Left lung (tissue), 14 donors: Measurements from ENCODE around the gene NUBP2. TPM values are rescaled to one million over a fixed set of nuclear protein-coding genes. Genes with fewer than 3 reads are reported as not detected.
A peak's percentile ranks its signal among the peaks of the same experiment; 100 is the strongest.

Experiments
- ATAC-seq: fragments of 200-7000 bp; cut with Tn5 transposase; one replicate; pipeline ENCODE4 v1.9.1; 2020; ENCODE audit warnings: moderate library complexity
- DNase-seq, 4 donors: peaks; one replicate each; pipeline ENCODE4 v3.0.0-alpha.2; 2013 to 2020
- H3K27ac ChIP-seq, 2 donors: fragments of 200-600 bp; sonication (generic) in 1 of 2; one replicate each; pipeline versions ENCODE4 v1.5.0 to v1.8.0; 2020 to 2021
- H3K27me3 ChIP-seq, 2 donors: fragments of 200-600 bp; sonication (generic) in 1 of 2; one replicate each; pipeline versions ENCODE4 v1.5.0 to v1.8.0; 2020 to 2021
- H3K36me3 ChIP-seq, 2 donors: fragments of 200-600 bp; sonication (generic) in 1 of 2; one replicate each; pipeline versions ENCODE4 v1.5.0 to v1.8.0; 2020 to 2021
- H3K4me1 ChIP-seq, 2 donors: fragments of 200-600 bp; one replicate each; pipeline ENCODE4 v1.8.0; 2021
- H3K4me3 ChIP-seq, 2 donors: fragments of 200-600 bp; sonication (generic) in 1 of 2; one replicate each; pipeline versions ENCODE4 v1.5.0 to v1.8.0; 2020 to 2021; ENCODE audit warnings: mild to moderate bottlenecking in 1 of 2
- H3K9me3 ChIP-seq, 2 donors: fragments of 200-600 bp; sonication (generic) in 1 of 2; one replicate each; pipeline versions ENCODE4 v1.5.0 to v1.8.0; 2020 to 2021
- CTCF ChIP-seq, 2 donors: fragments of 200-600 bp; sonication (generic) in 1 of 2; IDR thresholded peaks; one replicate each; pipeline versions ENCODE4 v1.5.0 to v1.8.0; 2021; ENCODE audit warnings: antibody characterized with exemption in 2 of 2
- intact Hi-C, 2 donors: fragments of 100-400 bp; cut with DNase I; formaldehyde crosslinking; loops; one replicate each; pipeline versions ENCODE4 v1.11.2 to v1.14.2; 2022
- long read RNA-seq, 12 donors: library from polyadenylated mRNA in 2 of 12; unstranded in 2 of 12; transcript quantifications; one replicate each; pipeline ENCODE4 v2.0.0 and lab custom pipeline, GENCODE V29; 2019 to 2026
- polyA plus RNA-seq, 6 donors: library from polyadenylated mRNA; unstranded; fragments of 120-200 nt; gene quantifications; one replicate each; pipeline ENCODE4 v1.2.1, GENCODE V29; 2013; ENCODE audit not compliant: insufficient read length in 6 of 6
- total RNA-seq, 2 donors: library from RNA; stranded (reverse); fragmentation: NEBNext Ultra II Directional; extraction: Animal tissue kit (Norgen Biotek cat#: 25700); gene quantifications; one replicate each; pipeline ENCODE4 v1.2.1, GENCODE V29; 2021
- donor health status: DM: no; HTN: yes; CAD: no.
- donor health status: DM: no; HTN: no; CAD: no.

The NUBP2 gene, protein sequence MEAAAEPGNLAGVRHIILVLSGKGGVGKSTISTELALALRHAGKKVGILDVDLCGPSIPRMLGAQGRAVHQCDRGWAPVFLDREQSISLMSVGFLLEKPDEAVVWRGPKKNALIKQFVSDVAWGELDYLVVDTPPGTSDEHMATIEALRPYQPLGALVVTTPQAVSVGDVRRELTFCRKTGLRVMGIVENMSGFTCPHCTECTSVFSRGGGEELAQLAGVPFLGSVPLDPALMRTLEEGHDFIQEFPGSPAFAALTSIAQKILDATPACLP
- total RNA-seq (10 to 100 TPM; 44.0 to 47.9 TPM), polyA plus RNA-seq (10 to 100 TPM; 32.6 to 56.4 (median 41.0) TPM)
- long read RNA-seq, donor 1, transcript NUBP2-215 (6 exons, 1,173 nt) = minor isoform, 8 of 31 reads
- long read RNA-seq, donor 1, transcript NUBP2-201 (7 exons, 1,413 nt) = major isoform, 23 of 31 reads
- long read RNA-seq, donor 1, partial matches to known transcripts = 0 of 31 reads
- long read RNA-seq, donor 1, other reads (novel, unspliced or antisense) = 0 of 31 reads
- long read RNA-seq, donor 2, transcript NUBP2-215 (6 exons, 1,173 nt) = minor isoform, 11 of 29 reads
- long read RNA-seq, donor 2, transcript NUBP2-201 (7 exons, 1,413 nt) = major isoform, 15 of 29 reads
- long read RNA-seq, donor 2, partial matches to known transcripts = 0 of 29 reads
- long read RNA-seq, donor 2, other reads (novel, unspliced or antisense) = 0 of 29 reads
- long read RNA-seq, donor 3, transcript NUBP2-215 (6 exons, 1,173 nt) = minor isoform, 13 of 29 reads
- long read RNA-seq, donor 3, transcript NUBP2-201 (7 exons, 1,413 nt) = major isoform, 15 of 29 reads
- long read RNA-seq, donor 3, partial matches to known transcripts = 0 of 29 reads
- long read RNA-seq, donor 3, other reads (novel, unspliced or antisense) = 0 of 29 reads
- long read RNA-seq, donor 4, transcript NUBP2-215 (6 exons, 1,173 nt) = minor isoform, 11 of 90 reads
- long read RNA-seq, donor 4, transcript NUBP2-201 (7 exons, 1,413 nt) = major isoform, 66 of 90 reads
- long read RNA-seq, donor 4, partial matches to known transcripts = 7 of 90 reads
- long read RNA-seq, donor 4, other reads (novel, unspliced or antisense) = 4 of 90 reads
- long read RNA-seq, donor 5, transcript NUBP2-215 (6 exons, 1,173 nt) = minor isoform, 9 of 35 reads
- long read RNA-seq, donor 5, transcript NUBP2-201 (7 exons, 1,413 nt) = major isoform, 19 of 35 reads
- long read RNA-seq, donor 5, partial matches to known transcripts = 5 of 35 reads
- long read RNA-seq, donor 5, other reads (novel, unspliced or antisense) = 0 of 35 reads
- long read RNA-seq, donor 6, transcript NUBP2-201 (7 exons, 1,413 nt) = major isoform, 16 of 34 reads
- long read RNA-seq, donor 6, transcript NUBP2-215 (6 exons, 1,173 nt) = minor isoform, 15 of 34 reads
- long read RNA-seq, donor 6, partial matches to known transcripts = 0 of 34 reads
- long read RNA-seq, donor 6, other reads (novel, unspliced or antisense) = 0 of 34 reads
- long read RNA-seq, donor 7, transcript NUBP2-201 (7 exons, 1,413 nt) = minor isoform, 12 of 29 reads
- long read RNA-seq, donor 7, transcript NUBP2-215 (6 exons, 1,173 nt) = major isoform, 14 of 29 reads
- long read RNA-seq, donor 7, partial matches to known transcripts = 0 of 29 reads
- long read RNA-seq, donor 7, other reads (novel, unspliced or antisense) = 0 of 29 reads
- long read RNA-seq, donor 8, transcript NUBP2-201 (7 exons, 1,413 nt) = major isoform, 18 of 30 reads
- long read RNA-seq, donor 8, transcript NUBP2-215 (6 exons, 1,173 nt) = minor isoform, 9 of 30 reads
- long read RNA-seq, donor 8, partial matches to known transcripts = 0 of 30 reads
- long read RNA-seq, donor 8, other reads (novel, unspliced or antisense) = 0 of 30 reads
- long read RNA-seq, donor 9, partial matches to known transcripts = 0 of 1 reads
- long read RNA-seq, donor 9, other reads (novel, unspliced or antisense) = 0 of 1 reads
- long read RNA-seq, donor 10, transcript NUBP2-215 (6 exons, 1,173 nt) = minor isoform, 17 of 167 reads
- long read RNA-seq, donor 10, transcript NUBP2-201 (7 exons, 1,413 nt) = major isoform, 126 of 167 reads
- long read RNA-seq, donor 10, partial matches to known transcripts = 11 of 167 reads
- long read RNA-seq, donor 10, other reads (novel, unspliced or antisense) = 7 of 167 reads
- long read RNA-seq, donor 11 = 0 reads
- long read RNA-seq, donor 12, transcript NUBP2-201 (7 exons, 1,413 nt) = minor isoform, 15 of 36 reads
- long read RNA-seq, donor 12, transcript NUBP2-215 (6 exons, 1,173 nt) = major isoform, 17 of 36 reads
- long read RNA-seq, donor 12, partial matches to known transcripts = 0 of 36 reads
- long read RNA-seq, donor 12, other reads (novel, unspliced or antisense) = 0 of 36 reads

GRCh38 chr16:1782408-1783264 lies at the start of gene NUBP2, which contains the start of gene SPSB3:
Gene NUBP2 (plus strand): TSS chr16:1782960. CDS start chr16:1783021, 61 bp downstream.
Gene SPSB3 (minus strand): TSS chr16:1782571. CDS start chr16:1781483, 1,088 bp downstream.
- Histone ChIP-seq H3K27me3 (no peaks in the 10 kb centered on the region), H3K4me1 (peaks cover 8 to 39% of the 10 kb centered on the region in 2 donors), H3K27ac (peak within 1 kb of the TSS; percentile 66 to 88), H3K4me3 (peak within 1 kb of the TSS; percentile 81 to 94), H3K36me3 (peaks cover 0 to 41% of the 10 kb centered on the region in 2 donors), H3K9me3 (no peaks in the 10 kb centered on the region)
- DNase-seq (peak; percentile 99 to 100 (median 100)), ATAC-seq (peak; percentile 94)
- intact Hi-C loops = no loop called here
- TF ChIP-seq CTCF (IDR thresholded peaks at IDR 0.05) = no peak

DNA sequence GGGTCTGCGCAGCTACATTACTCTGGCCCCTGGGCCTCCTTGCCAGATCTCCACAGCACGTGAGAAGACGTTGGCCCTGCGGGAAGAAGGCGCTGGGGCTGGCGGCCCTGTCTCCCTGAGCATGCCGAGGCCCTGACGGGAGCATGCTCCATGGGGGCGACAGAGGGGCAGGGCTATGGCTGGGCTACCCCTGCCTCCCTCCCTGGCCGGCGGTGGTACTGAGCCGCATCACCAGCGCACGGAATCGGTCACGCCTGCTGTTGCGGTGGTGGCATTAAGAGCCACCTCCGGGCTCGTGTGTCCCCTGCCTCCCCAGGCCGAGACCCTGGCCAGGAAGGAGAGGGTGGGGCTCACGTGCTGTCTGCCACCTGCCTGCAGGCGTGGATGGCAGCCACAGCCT lies 48.6 kb upstream of the NUBP2 start:
- DNase-seq (no peak), ATAC-seq (no peak)
- H3K36me3 ChIP-seq = peaks cover 0 to 57% of the 10 kb centered on the region in 2 donors
- H3K4me3 ChIP-seq = no peak overlapping the region
- H3K27me3 ChIP-seq = no peaks in the 10 kb centered on the region
- TF ChIP-seq CTCF (IDR thresholded peaks at IDR 0.05) = no peak
- H3K9me3 ChIP-seq = no peaks in the 10 kb centered on the region
- intact Hi-C loops = no loop called here
- no peaks in the 10 kb centered on the region for H3K4me1 ChIP-seq
- no peak overlapping the region for H3K27ac ChIP-seq

GRCh38 chr16:1734816-1735215 lies 47.9 kb upstream of the NUBP2 start:
- Histone ChIP-seq H3K36me3 (peaks cover 0 to 51% of the 10 kb centered on the region in 2 donors), H3K4me3 (no peak overlapping the region), H3K9me3 (no peaks in the 10 kb centered on the region), H3K27me3 (no peaks in the 10 kb centered on the region), H3K4me1 (no peaks in the 10 kb centered on the region), H3K27ac (no peak overlapping the region)
- intact Hi-C loops = no loop called here
- DNase-seq = no peak
- TF ChIP-seq CTCF (IDR thresholded peaks at IDR 0.05) = no peak
- no peak for ATAC-seq
